Osteoblast (primary cell): ENCODE measurements around the gene AADACL4. TPM values are rescaled to one million over a fixed set of nuclear protein-coding genes. Genes with fewer than 3 reads are reported as not detected.
"Not testable (repeated sequence)": the region's sequence is repeated elsewhere in the genome, so short reads cannot be mapped to it uniquely, and the experiment has no call there.

ENCODE experiments used
- DNase-seq: peaks from one replicate; pipeline ENCODE4 v3.0.0; 2011; ENCODE audit warnings: low spot score, mixed read lengths; ENCODE audit not compliant: insufficient read length; ENCODE audit errors: missing footprints
- H2AFZ ChIP-seq: 2 replicates; pipeline ENCODE4 v1.6.0; 2011; ENCODE audit warnings: mild to moderate bottlenecking, low read length
- H3K27ac ChIP-seq: 2 replicates; pipeline ENCODE4 v1.5.1; 2011; ENCODE audit warnings: mild to moderate bottlenecking, low read depth, low read length, moderate library complexity
- H3K27me3 ChIP-seq: 2 replicates; pipeline ENCODE4 v1.6.0; 2012; ENCODE audit warnings: mild to moderate bottlenecking, control low read depth, inconsistent platforms, low read length, moderate library complexity; ENCODE audit not compliant: insufficient read depth
- H3K36me3 ChIP-seq: 2 replicates; pipeline ENCODE4 v1.5.1; 2011; ENCODE audit warnings: mild to moderate bottlenecking, low read length, control low read depth, moderate library complexity; ENCODE audit not compliant: insufficient read depth
- H3K4me1 ChIP-seq: 2 replicates; pipeline ENCODE4 v1.5.1; 2011; ENCODE audit warnings: mild to moderate bottlenecking, low read length, control low read depth, moderate library complexity; ENCODE audit not compliant: insufficient read depth
- H3K4me2 ChIP-seq: 2 replicates; pipeline ENCODE4 v1.6.0; 2011; ENCODE audit warnings: mild to moderate bottlenecking, low read length; ENCODE audit not compliant: insufficient read depth
- H3K4me3 ChIP-seq: fragments of 200-600 bp; sonication (generic); 3 replicates; pipeline ENCODE4 v1.5.1; 2012; ENCODE audit warnings: mild to moderate bottlenecking, low read length, inconsistent platforms; ENCODE audit not compliant: insufficient read depth
- H3K79me2 ChIP-seq: 2 replicates; pipeline ENCODE4 v1.6.0; 2012; ENCODE audit warnings: mild to moderate bottlenecking, low read length, control low read depth, inconsistent platforms; ENCODE audit not compliant: insufficient read depth
- H3K9me3 ChIP-seq: 2 replicates; pipeline ENCODE4 v1.5.1; 2011; ENCODE audit warnings: low read depth, low read length, control low read depth
- H4K20me1 ChIP-seq: 2 replicates; pipeline ENCODE4 v1.6.0; 2012; ENCODE audit warnings: mild to moderate bottlenecking, low read length, control low read depth; ENCODE audit not compliant: insufficient read depth
- CTCF ChIP-seq: IDR thresholded peaks from 2 replicates; pipeline ENCODE4 v1.5.1; 2011; ENCODE audit warnings: mild to moderate bottlenecking, low read depth, low read length, moderate library complexity; ENCODE audit errors: extremely low read depth
- total RNA-seq: library from RNA; depleted of rRNA; stranded (reverse); fragments of >200 nt; gene quantifications from 2 replicates; pipeline ENCODE4 v1.2.3, GENCODE V29; 2012

AADACL4 gene
- total RNA-seq, 1 donor = not detected

- TF ChIP-seq CTCF = no peak
- Histone ChIP-seq H3K4me1 (no peaks in the 10 kb centered on the region), H3K27ac (no peak overlapping the region), H3K4me3 (no peak overlapping the region), H2AFZ (no peak overlapping the region), H3K27me3 (no peaks in the 10 kb centered on the region), H3K36me3 (no peaks in the 10 kb centered on the region), H3K9me3 (no peaks in the 10 kb centered on the region), H3K79me2 (no peaks in the 10 kb centered on the region), H3K4me2 (no peak overlapping the region), H4K20me1 (no peaks in the 10 kb centered on the region)
- DNase-seq = no peak
Measured at GRCh38 chr1:12656575-12656974, 12.7 kb downstream of the AADACL4 start.

- H3K4me1 ChIP-seq = no peaks in the 10 kb centered on the region
- H3K9me3 ChIP-seq = no peaks in the 10 kb centered on the region
- no peak overlapping the region for H3K4me3 ChIP-seq
- H3K79me2 ChIP-seq = no peaks in the 10 kb centered on the region
- no peaks in the 10 kb centered on the region for H3K27me3 ChIP-seq
- H4K20me1 ChIP-seq = no peaks in the 10 kb centered on the region
- DNase-seq = no peak
- no peak for TF ChIP-seq CTCF
- H3K27ac ChIP-seq = no peak overlapping the region
- no peak overlapping the region for H2AFZ ChIP-seq
- no peak overlapping the region for H3K4me2 ChIP-seq
- H3K36me3 ChIP-seq = no peaks in the 10 kb centered on the region
Measured at GRCh38 chr1:12657060-12657884, 13.4 kb downstream of the AADACL4 start.

GRCh38 chr1:12657885-12658512 lies 14.1 kb downstream of the AADACL4 start:
- H3K4me2 ChIP-seq, H3K4me3 ChIP-seq, H3K27ac ChIP-seq, DNase-seq, H2AFZ ChIP-seq, H3K27me3 ChIP-seq, H3K9me3 ChIP-seq, H3K4me1 ChIP-seq, H3K79me2 ChIP-seq, H3K36me3 ChIP-seq, H4K20me1 ChIP-seq: not testable (repeated sequence)

GRCh38 chr1:12658531-12659453 lies 14.9 kb downstream of the AADACL4 start:
- Histone ChIP-seq H3K79me2 (no peaks in the 10 kb centered on the region), H3K4me2 (peak overlapping the region; percentile 78), H2AFZ (peak overlapping the region; percentile 45), H3K4me1 (no peaks in the 10 kb centered on the region), H3K27ac (no peak overlapping the region), H4K20me1 (no peaks in the 10 kb centered on the region), H3K36me3 (no peaks in the 10 kb centered on the region), H3K4me3 (no peak overlapping the region), H3K27me3 (no peaks in the 10 kb centered on the region), H3K9me3 (peaks cover 4% of the 10 kb centered on the region)
- TF ChIP-seq CTCF = peak; percentile 98
- peak; percentile 98 for DNase-seq
